DND-41 (cell line): Measurements from ENCODE around the gene HLCS.

Experiments used
- ATAC-seq: fragments of 200-7000 bp; cut with Tn5 transposase; 3 replicates; pipeline ENCODE4 v1.9.1; 2021; ENCODE audit warnings: low read depth; ENCODE audit not compliant: insufficient read depth
- DNase-seq: peaks from one replicate; pipeline ENCODE4 v3.0.0-alpha.2; 2020
- H2AFZ ChIP-seq: 2 replicates; pipeline ENCODE4 v1.6.0; 2012; ENCODE audit warnings: low read depth, low read length
- H3K27ac ChIP-seq: 2 replicates; pipeline ENCODE4 v1.5.1; 2012; ENCODE audit warnings: low read length, inconsistent platforms
- H3K27me3 ChIP-seq: fragments of 200-600 bp; sonication (generic); 2 replicates; pipeline ENCODE4 v1.6.0; 2012; ENCODE audit warnings: low read length, mild to moderate bottlenecking, inconsistent platforms; ENCODE audit not compliant: insufficient read depth, poor library complexity
- H3K36me3 ChIP-seq: 2 replicates; pipeline ENCODE4 v1.5.1; 2012; ENCODE audit warnings: low read length, inconsistent platforms; ENCODE audit not compliant: insufficient read depth
- H3K4me1 ChIP-seq: 2 replicates; pipeline ENCODE4 v1.5.1; 2012; ENCODE audit warnings: mild to moderate bottlenecking, low read length; ENCODE audit not compliant: insufficient read depth
- H3K4me2 ChIP-seq: 2 replicates; pipeline ENCODE4 v1.6.0; 2012; ENCODE audit warnings: mild to moderate bottlenecking, moderate library complexity, low read length, inconsistent platforms; ENCODE audit not compliant: insufficient read depth
- H3K4me3 ChIP-seq, 2 experiments: fragments of 200-600 bp in 1 of 2; shearing (Covaris generic) in 1 of 2; 2 replicates each; pipeline ENCODE4 v1.5.1; 2012 to 2016; ENCODE audit warnings: inconsistent platforms in 2 of 2, low read length in 2 of 2, mild to moderate bottlenecking in 2 of 2, low read depth in 1 of 2, moderate library complexity in 1 of 2
- H3K79me2 ChIP-seq: 2 replicates; pipeline ENCODE4 v1.6.0; 2012; ENCODE audit warnings: low read length, inconsistent platforms; ENCODE audit not compliant: insufficient read depth
- H3K9ac ChIP-seq: 2 replicates; pipeline ENCODE4 v1.6.0; 2012; ENCODE audit warnings: low read depth, mild to moderate bottlenecking, inconsistent platforms, low read length, moderate library complexity
- H3K9me3 ChIP-seq: 2 replicates; pipeline ENCODE4 v1.5.1; 2012; ENCODE audit warnings: low read length, moderate library complexity, mild to moderate bottlenecking, inconsistent platforms; ENCODE audit not compliant: insufficient read depth, severe bottlenecking
- H4K20me1 ChIP-seq: 2 replicates; pipeline ENCODE4 v1.6.0; 2012; ENCODE audit warnings: low read length; ENCODE audit not compliant: insufficient read depth
- EZH2 ChIP-seq: IDR thresholded peaks from 3 replicates; pipeline ENCODE4 v1.6.1; 2012; ENCODE audit warnings: borderline replicate concordance, low read depth, mild to moderate bottlenecking, moderate library complexity, low read length, inconsistent platforms; ENCODE audit not compliant: severe bottlenecking
- TF ChIP-seq, protein P1 (sequence below): IDR thresholded peaks from 2 replicates; pipeline ENCODE4 v1.5.1; 2012; ENCODE audit warnings: borderline replicate concordance, low read length, moderate library complexity, mild to moderate bottlenecking; ENCODE audit not compliant: poor library complexity, severe bottlenecking; ENCODE audit errors: extremely low read depth

Gene HLCS

DNA sequence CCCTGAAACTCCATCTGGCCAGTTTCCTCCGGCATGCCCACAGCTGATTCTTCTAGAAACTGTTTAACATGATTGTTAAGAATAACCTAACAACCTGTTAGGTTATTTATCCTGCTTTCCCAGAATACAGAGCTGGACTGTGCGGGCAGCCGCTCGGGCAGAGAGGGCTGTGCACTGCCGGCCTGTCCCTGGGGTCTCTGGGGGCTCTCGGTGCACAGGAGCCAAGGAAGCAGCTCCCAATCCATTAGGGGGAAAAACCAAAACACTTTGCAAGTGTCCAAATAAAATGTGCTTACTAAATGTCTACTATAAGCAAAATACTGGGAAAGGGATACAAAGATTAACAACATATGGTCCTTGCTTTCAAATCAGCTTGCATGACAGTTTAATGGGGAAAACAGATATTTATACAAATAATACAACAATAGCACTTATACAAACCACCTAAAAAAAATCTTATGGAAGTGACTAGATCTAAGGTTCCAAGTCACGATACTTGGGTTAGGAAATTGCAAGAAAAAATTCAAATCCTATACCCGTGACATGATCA is 50.7 kb downstream of the HLCS start:
- Histone ChIP-seq H2AFZ (no peak overlapping the region), H3K4me3 (no peak overlapping the region), H3K9me3 (no peaks in the 10 kb centered on the region), H3K4me1 (no peaks in the 10 kb centered on the region), H3K27ac (no peak overlapping the region), H3K4me2 (no peak overlapping the region), H4K20me1 (0 out of 2 replicates have a peak, but pooled peaks cover 4% of the 10 kb centered on the region), H3K36me3 (no peaks in the 10 kb centered on the region; the same call in none of the 2 replicates), H3K27me3 (no peaks in the 10 kb centered on the region), H3K9ac (no peak overlapping the region), H3K79me2 (no peaks in the 10 kb centered on the region)
- no peak for ATAC-seq
- no peak for DNase-seq
- TF ChIP-seq, protein P1, sequence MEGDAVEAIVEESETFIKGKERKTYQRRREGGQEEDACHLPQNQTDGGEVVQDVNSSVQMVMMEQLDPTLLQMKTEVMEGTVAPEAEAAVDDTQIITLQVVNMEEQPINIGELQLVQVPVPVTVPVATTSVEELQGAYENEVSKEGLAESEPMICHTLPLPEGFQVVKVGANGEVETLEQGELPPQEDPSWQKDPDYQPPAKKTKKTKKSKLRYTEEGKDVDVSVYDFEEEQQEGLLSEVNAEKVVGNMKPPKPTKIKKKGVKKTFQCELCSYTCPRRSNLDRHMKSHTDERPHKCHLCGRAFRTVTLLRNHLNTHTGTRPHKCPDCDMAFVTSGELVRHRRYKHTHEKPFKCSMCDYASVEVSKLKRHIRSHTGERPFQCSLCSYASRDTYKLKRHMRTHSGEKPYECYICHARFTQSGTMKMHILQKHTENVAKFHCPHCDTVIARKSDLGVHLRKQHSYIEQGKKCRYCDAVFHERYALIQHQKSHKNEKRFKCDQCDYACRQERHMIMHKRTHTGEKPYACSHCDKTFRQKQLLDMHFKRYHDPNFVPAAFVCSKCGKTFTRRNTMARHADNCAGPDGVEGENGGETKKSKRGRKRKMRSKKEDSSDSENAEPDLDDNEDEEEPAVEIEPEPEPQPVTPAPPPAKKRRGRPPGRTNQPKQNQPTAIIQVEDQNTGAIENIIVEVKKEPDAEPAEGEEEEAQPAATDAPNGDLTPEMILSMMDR: no peak
- TF ChIP-seq EZH2: no peak

DNA sequence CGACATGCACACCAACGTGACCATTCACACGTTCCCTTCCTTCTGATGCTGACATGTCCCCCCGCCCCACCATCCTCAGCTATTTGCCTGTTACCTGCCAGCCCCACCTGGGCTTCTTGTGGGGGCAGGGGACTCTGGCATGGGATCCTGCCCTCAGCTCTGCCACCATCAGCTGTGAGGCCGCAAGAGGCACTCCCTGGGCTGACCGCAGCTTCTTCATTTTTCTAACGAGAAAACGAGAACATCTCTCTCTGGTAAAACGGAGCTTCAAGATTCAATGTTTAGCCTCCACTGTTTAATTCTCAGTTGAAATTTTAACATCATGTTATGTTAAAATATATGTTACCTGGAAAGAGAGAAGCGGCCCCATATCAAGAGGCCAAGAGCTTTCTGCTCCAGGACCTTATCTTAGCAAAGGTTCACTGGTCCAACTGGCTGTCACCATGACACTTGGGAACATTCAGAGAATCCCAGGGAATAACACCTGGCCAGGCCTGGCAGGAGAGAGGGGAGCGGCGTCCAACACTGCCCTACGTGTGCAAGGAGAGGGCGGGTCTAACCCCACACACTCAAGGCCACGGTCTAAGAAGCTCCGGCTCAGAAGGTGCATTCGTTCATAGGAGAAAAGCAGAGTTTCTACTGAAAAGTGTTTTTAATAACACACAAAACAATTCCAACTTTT is 51.3 kb downstream of the HLCS start:
- Histone ChIP-seq H3K4me2 (no peak overlapping the region), H3K27me3 (no peaks in the 10 kb centered on the region), H3K4me3 (no peak overlapping the region), H3K4me1 (no peaks in the 10 kb centered on the region), H3K36me3 (no peaks in the 10 kb centered on the region; the same call in none of the 2 replicates), H3K79me2 (no peaks in the 10 kb centered on the region), H3K9ac (no peak overlapping the region), H4K20me1 (0 out of 2 replicates have a peak, but pooled peaks cover 4% of the 10 kb centered on the region), H3K27ac (no peak overlapping the region), H2AFZ (no peak overlapping the region), H3K9me3 (no peaks in the 10 kb centered on the region)
- DNase-seq (no peak), ATAC-seq (no peak)
- TF ChIP-seq, protein P1: no peak
- TF ChIP-seq EZH2: no peak

DNA sequence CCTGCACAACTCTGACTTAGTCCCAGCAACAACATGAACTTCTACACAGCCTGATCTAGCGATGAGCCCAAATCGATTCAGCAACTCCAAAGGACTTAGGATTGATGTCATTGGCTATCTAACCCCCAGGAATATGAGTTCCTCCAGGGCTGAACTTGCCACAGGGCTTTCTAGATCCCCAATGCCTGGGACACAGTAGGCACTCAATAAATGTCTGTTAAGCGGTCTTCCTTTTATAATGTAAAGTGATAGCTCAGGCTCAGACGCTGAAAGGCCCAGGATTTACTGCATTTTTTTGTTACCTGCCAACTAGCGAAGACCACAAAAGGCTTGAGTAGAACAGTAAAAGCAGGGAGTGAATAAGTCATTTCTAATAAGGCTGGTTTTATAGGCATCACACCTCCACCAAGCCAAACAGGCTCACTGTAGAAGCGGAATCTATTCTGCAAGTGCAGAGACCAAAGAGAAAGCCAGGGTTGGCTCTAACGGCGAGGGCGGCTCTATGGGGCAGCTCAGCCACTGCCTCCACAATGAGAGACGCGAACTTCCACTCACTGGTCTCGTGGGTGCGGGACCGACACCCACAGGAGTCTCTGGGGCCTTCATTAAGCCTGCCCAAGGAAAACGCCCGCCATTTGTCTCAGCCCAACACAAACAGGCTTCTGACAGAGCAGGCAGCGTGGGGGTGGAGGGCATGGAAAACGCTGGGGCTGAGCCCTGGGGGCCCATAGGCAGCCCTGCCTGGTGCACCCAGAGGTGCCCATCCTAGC is 52.0 kb downstream of the HLCS start:
- Histone ChIP-seq H3K36me3 (no peaks in the 10 kb centered on the region; the same call in none of the 2 replicates), H3K4me3 (no peak overlapping the region), H3K4me1 (no peaks in the 10 kb centered on the region), H4K20me1 (0 out of 2 replicates have a peak, but pooled peaks cover 4% of the 10 kb centered on the region), H3K9me3 (no peaks in the 10 kb centered on the region), H3K4me2 (no peak overlapping the region), H3K79me2 (no peaks in the 10 kb centered on the region), H3K27ac (no peak overlapping the region), H2AFZ (no peak overlapping the region), H3K9ac (no peak overlapping the region), H3K27me3 (no peaks in the 10 kb centered on the region)
- no peak for DNase-seq
- no peak for TF ChIP-seq EZH2
- TF ChIP-seq, protein P1: no peak
- ATAC-seq: no peak
